Testis (tissue), 3 donors: ENCODE measurements around the gene GSTCD. TPM values are rescaled to one million over a fixed set of nuclear protein-coding genes. Genes with fewer than 3 reads are reported as not detected.
"Not testable (repeated sequence)": the region's sequence is repeated elsewhere in the genome, so short reads cannot be mapped to it uniquely, and the experiment has no call there.

ENCODE experiments used
- DNase-seq: peaks from one replicate; pipeline ENCODE4 v3.0.0-alpha.2; 2019
- H3K27ac ChIP-seq, 2 donors: fragments of 200-600 bp; sonication (generic); one replicate each; pipeline ENCODE4 v1.5.1; 2019
- H3K27me3 ChIP-seq: fragments of 200-600 bp; sonication (generic); one replicate; pipeline ENCODE4 v1.5.1; 2019
- H3K36me3 ChIP-seq: fragments of 200-600 bp; sonication (generic); one replicate; pipeline ENCODE4 v1.5.1; 2017; ENCODE audit warnings: low read depth; ENCODE audit errors: missing control alignments
- H3K4me1 ChIP-seq: fragments of 200-600 bp; sonication (generic); one replicate; pipeline ENCODE4 v1.5.1; 2019
- H3K4me3 ChIP-seq, 2 donors: fragments of 200-600 bp; sonication (generic); one replicate each; pipeline ENCODE4 v1.5.1; 2017 to 2019
- H3K9me3 ChIP-seq: fragments of 200-600 bp; sonication (generic); one replicate; pipeline ENCODE4 v1.5.1; 2017
- CTCF ChIP-seq, 3 experiments: fragments of 450-650 bp in 2 of 3; fragments of 200-600 bp in 1 of 3; sonication (generic) in 1 of 3; IDR thresholded peaks; one replicate each; pipeline ENCODE4 v1.5.1; 2016 to 2019; ENCODE audit warnings: antibody characterized with exemption in 3 of 3, mild to moderate bottlenecking in 2 of 3, moderate library complexity in 1 of 3
- POLR2A ChIP-seq: fragments of 450-650 bp; IDR thresholded peaks from one replicate; pipeline ENCODE4 v1.6.1; 2017; ENCODE audit warnings: antibody characterized with exemption, mild to moderate bottlenecking, moderate library complexity
- WGBS, 2 donors: methylation state at CpG; one replicate each; pipeline ENCODE4 v1.1.5; 2018; 5-methylcytosine and 5-hydroxymethylcytosine counted together
- intact Hi-C: fragments of 100-400 bp; cut with DNase I; formaldehyde crosslinking; loops from one replicate; pipeline ENCODE4 v1.15.1; 2023; ENCODE audit warnings: low total_unique reads
- polyA plus RNA-seq: library from polyadenylated mRNA; stranded (reverse); fragments of 350-450 nt; fragmentation: Illumina TruSeq; extraction: RNeasy Lipid Tissue Mini Kit (QIAGEN cat#74804); gene quantifications from one replicate; pipeline ENCODE4 v1.2.3, GENCODE V29; 2014; ENCODE audit warnings: low read depth, low replicate concordance; ENCODE audit not compliant: insufficient read depth
- total RNA-seq, 2 donors: library from RNA; depleted of rRNA; stranded (reverse); fragments of >200 nt; gene quantifications; one replicate each; pipeline ENCODE4 v1.2.3, GENCODE V29; 2016

GSTCD gene
- total and polyA plus RNA-seq, 3 donors from 2014 or later, result 18.1 to 36.5 (median 19.3) TPM

- no peaks in the 10 kb centered on the region for H3K4me1 ChIP-seq
- no peak overlapping the region for H3K27ac ChIP-seq
- no peak overlapping the region for H3K4me3 ChIP-seq
- WGBS, 2 donors, result 94% methylated on average over 3 of the region's 3 CpGs
- no peak for TF ChIP-seq CTCF (IDR thresholded peaks at IDR 0.05)
- no peak for TF ChIP-seq POLR2A
- intact Hi-C loops, result no loop called here
- no peaks in the 10 kb centered on the region for H3K9me3 ChIP-seq
- H3K36me3 ChIP-seq, result no peaks in the 10 kb centered on the region
- no peaks in the 10 kb centered on the region for H3K27me3 ChIP-seq
- DNase-seq, result no peak
Observed at GRCh38 chr4:105851196-105851595, 142.6 kb downstream of the GSTCD start.

- H3K4me3 ChIP-seq, H3K27me3 ChIP-seq, H3K9me3 ChIP-seq, DNase-seq, H3K36me3 ChIP-seq, H3K27ac ChIP-seq, H3K4me1 ChIP-seq, intact Hi-C loops: not testable (repeated sequence)
- whole genome bisulfite sequencing, 2 donors, result 98 to 100% methylated on average over 2 of the region's 2 CpGs
Observed at GRCh38 chr4:105852230-105852629, 143.6 kb downstream of the GSTCD start.

- TF ChIP-seq POLR2A (no peak), CTCF (IDR thresholded peaks at IDR 0.05) (no peak)
- no peak for DNase-seq
- Histone ChIP-seq H3K27me3 (no peaks in the 10 kb centered on the region), H3K36me3 (no peaks in the 10 kb centered on the region), H3K27ac (no peak overlapping the region), H3K4me1 (no peaks in the 10 kb centered on the region), H3K9me3 (no peaks in the 10 kb centered on the region), H3K4me3 (no peak overlapping the region)
- 87 to 95% methylated on average over 10 of the region's 10 CpGs for WGBS, 2 donors
- intact Hi-C loops, result no loop called here
Observed at GRCh38 chr4:105858466-105859040, 150.0 kb downstream of the GSTCD start.

- Histone ChIP-seq H3K27me3 (no peaks in the 10 kb centered on the region), H3K4me1 (no peaks in the 10 kb centered on the region), H3K27ac (no peak overlapping the region), H3K4me3 (no peak overlapping the region), H3K9me3 (no peaks in the 10 kb centered on the region), H3K36me3 (no peaks in the 10 kb centered on the region)
- intact Hi-C loops, result no loop called here
- DNase-seq, result no peak
- 68 to 82% methylated on average over 1 of the region's 1 CpG for WGBS, 2 donors
- TF ChIP-seq POLR2A, result no peak
- no peak for TF ChIP-seq CTCF (IDR thresholded peaks at IDR 0.05)
Observed at GRCh38 chr4:105859233-105859632, 150.6 kb downstream of the GSTCD start.

- no peak for DNase-seq
Observed at GRCh38 chr4:105870963-105871362, 162.4 kb downstream of the GSTCD start.

More at GRCh38 chr4:105870963-105871362, 162.4 kb downstream of the GSTCD start:
- Histone ChIP-seq H3K4me1 (no peaks in the 10 kb centered on the region), H3K27me3 (no peaks in the 10 kb centered on the region), H3K4me3 (no peak overlapping the region), H3K36me3 (no peaks in the 10 kb centered on the region), H3K9me3 (no peaks in the 10 kb centered on the region), H3K27ac (no peak overlapping the region)
- TF ChIP-seq POLR2A (no peak), CTCF (IDR thresholded peaks at IDR 0.05) (no peak)
- intact Hi-C loops, result no loop called here
- 85 to 87% methylated on average over 3 of the region's 3 CpGs for WGBS, 2 donors
